ENCODE measurements around the gene MN1.

Gene MN1

GRCh38 chr22:27740202-27740748 lies 61.3 kb downstream of the MN1 start:
- DNase-seq (ENCODE audit: low read depth): no peak

- DNase-seq (ENCODE audit: low read depth): no peak
Measured at GRCh38 chr22:27737521-27737920, 64.0 kb downstream of the MN1 start.

GRCh38 chr22:27734066-27734465 lies 67.5 kb downstream of the MN1 start:
- no peak for DNase-seq (ENCODE audit: low read depth)

- no peak for DNase-seq (ENCODE audit: low read depth)
Measured at GRCh38 chr22:27732841-27733240, 68.7 kb downstream of the MN1 start.

GRCh38 chr22:27732391-27732790 lies 69.2 kb downstream of the MN1 start:
- DNase-seq (ENCODE audit: low read depth): no peak

GRCh38 chr22:27731621-27732020 lies 69.9 kb downstream of the MN1 start:
- DNase-seq (ENCODE audit: low read depth): no peak

GRCh38 chr22:27730641-27731433 lies 70.7 kb downstream of the MN1 start:
- no peak for DNase-seq (ENCODE audit: low read depth)

- no peak for DNase-seq (ENCODE audit: low read depth)
Measured at GRCh38 chr22:27729246-27729645, 72.3 kb downstream of the MN1 start.

GRCh38 chr22:27727673-27728451 lies 73.7 kb downstream of the MN1 start:
- DNase-seq (ENCODE audit: low read depth): no peak

- DNase-seq (ENCODE audit: low read depth): peak; percentile 56
Measured at GRCh38 chr22:27726686-27727449, 74.7 kb downstream of the MN1 start.

- DNase-seq (ENCODE audit: low read depth): no peak
Measured at GRCh38 chr22:27726331-27726685, 75.2 kb downstream of the MN1 start.

- DNase-seq (ENCODE audit: low read depth): no peak
Measured at GRCh38 chr22:27725661-27726060, 75.9 kb downstream of the MN1 start.

- DNase-seq (ENCODE audit: low read depth): no peak
Measured at GRCh38 chr22:27724709-27725108, 76.8 kb downstream of the MN1 start.

- DNase-seq (ENCODE audit: low read depth): no peak
Measured at GRCh38 chr22:27724157-27724556, 77.4 kb downstream of the MN1 start.

- no peak for DNase-seq (ENCODE audit: low read depth)
Measured at GRCh38 chr22:27723708-27724107, 77.8 kb downstream of the MN1 start.

- DNase-seq (ENCODE audit: low read depth): no peak
Measured at GRCh38 chr22:27723158-27723557, 78.4 kb downstream of the MN1 start.

GRCh38 chr22:27720860-27721259 lies 80.7 kb downstream of the MN1 start:
- no peak for DNase-seq (ENCODE audit: low read depth)

GRCh38 chr22:27719535-27720227 lies 81.9 kb downstream of the MN1 start:
- no peak for DNase-seq (ENCODE audit: low read depth)

GRCh38 chr22:27719036-27719347 lies 82.6 kb downstream of the MN1 start:
- DNase-seq (ENCODE audit: low read depth): no peak

- DNase-seq (ENCODE audit: low read depth): peak; percentile 80
Measured at GRCh38 chr22:27718186-27719035, 83.1 kb downstream of the MN1 start.

- no peak for DNase-seq (ENCODE audit: low read depth)
Measured at GRCh38 chr22:27717094-27717493, 84.5 kb downstream of the MN1 start.
